HG02852 (cell line): ENCODE data around the gene ADAMTS12.
"Not testable (repeated sequence)": the region's sequence is repeated elsewhere in the genome, so short reads cannot be mapped to it uniquely, and the experiment has no call there.

ENCODE experiments used
- ATAC-seq: cut with Tn5 transposase; IDR thresholded peaks from one replicate; pipeline ENCODE4 v1.9.1; 2021; ENCODE audit warnings: mild to moderate bottlenecking, moderate library complexity; ENCODE audit not compliant: unreplicated experiment

The ADAMTS12 gene

DNA sequence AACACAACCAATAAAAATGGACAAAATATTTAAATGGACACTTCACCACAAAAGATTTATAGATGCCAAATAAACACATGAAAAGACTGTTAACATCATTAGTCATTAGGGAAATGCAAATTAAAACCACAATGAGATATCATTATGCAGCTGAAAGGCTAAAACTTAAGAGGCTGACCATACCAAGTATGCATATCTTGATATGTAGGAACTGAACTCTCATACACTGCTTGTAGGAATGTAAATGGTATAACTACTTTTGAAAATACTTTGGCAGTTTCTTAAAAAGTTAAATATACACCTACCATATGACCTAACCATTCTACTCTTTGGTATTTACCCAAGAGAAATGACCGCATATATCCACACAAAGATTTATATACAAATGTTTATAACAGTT, 13.6 kb upstream of the ADAMTS12 start:
- ATAC-seq = no peak

DNA sequence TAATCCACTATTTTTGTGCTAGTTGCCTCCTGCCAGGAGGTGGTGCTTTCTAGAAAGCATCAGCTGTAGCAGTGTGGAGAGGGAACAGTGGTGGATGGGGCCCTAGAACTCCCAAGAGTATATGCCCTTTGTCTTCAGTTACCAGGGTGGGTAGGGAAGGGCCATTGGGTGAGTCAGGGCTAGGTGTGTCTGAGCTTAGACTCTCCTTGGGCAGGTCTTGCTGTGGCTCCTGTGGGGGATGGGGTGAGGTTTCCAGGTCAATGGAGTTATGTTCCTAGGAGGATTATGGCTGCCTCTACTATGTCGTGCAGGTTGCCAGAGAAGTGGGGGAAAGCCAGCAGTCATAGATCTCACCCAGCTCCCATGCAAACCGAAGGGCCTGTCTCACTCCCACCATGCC, 11.3 kb upstream of the ADAMTS12 start:
- ATAC-seq = no peak

DNA sequence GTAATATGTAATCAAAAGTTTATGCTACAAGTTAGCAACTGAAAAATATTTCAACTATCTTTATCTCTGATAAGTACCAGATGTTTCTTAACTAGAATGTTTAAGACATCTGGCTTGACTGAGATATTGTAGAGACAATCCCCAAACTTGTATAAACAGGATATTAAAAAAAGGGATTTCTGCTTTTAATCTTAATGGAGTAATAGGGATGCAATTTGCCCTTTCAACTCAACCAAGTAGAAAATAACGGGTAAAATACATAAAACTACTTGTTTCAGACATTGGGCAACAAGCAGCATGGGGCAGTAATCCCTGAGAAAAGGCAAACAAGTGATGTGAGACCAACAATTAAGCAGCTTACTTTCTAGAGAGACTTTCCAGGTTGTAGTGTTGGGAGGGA, 9.4 kb upstream of the ADAMTS12 start:
- no peak for ATAC-seq

DNA sequence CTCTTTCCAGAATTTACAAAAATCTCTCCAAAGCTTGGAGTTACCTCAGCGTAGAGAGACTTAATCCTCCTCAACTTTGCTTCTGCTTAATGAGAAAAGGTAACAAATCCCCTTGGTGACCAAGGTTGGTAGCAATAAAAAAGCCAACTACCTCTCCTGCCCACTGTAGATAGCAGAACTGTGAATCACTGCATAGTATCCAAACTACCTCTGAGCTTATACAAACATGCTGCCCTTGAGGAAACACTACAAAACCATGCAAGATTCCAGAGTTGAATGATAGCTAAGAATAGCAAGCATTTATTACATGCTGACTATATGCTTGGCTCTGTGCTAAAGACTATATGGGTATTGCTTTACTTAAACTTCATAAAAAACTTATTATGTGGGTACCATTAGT, 2.8 kb upstream of the ADAMTS12 start:
- ATAC-seq = no peak

DNA sequence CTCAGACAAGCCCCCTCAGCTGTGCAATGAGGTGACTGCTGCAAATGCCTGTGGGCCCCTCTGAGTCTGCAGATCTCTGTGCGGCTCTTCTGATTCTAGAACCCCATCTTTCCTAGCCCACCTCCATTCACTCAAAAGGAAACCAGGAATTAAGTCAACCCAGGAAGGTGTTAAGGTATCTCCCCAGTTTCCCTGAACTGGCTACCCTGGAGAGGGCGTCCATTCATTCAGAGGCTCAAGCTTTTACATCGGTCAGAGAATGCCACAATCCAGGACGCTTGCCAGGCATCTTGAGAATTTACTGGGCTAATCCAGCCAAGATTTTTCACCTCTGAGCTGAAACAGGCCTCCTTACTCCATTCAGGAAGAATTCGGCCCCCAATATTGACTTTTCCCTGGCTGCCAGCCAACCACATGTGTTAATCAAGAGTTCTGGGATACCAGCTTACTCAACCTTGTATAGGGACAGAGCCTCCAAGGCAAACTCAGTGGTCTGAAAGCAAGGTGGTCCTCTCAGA, 889 bp upstream of the ADAMTS12 start:
- no peak for ATAC-seq

DNA sequence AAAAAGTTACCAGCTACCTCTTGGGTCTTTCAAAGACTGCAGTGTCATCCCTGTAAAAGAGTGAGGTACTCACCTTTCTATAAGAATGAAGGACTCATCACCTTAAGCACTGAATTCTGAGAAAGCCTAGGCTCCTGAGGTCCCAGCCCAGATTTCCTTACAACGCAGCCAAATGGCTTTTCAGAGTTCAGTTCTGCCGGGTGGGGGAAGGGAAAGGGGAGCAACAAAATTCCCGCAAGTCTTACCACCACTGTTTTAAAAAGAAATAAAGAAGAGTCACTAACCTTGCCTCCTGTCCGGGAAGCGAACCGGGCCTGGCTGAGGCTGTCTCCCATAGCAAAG, 373 bp downstream of the ADAMTS12 start:
- ATAC-seq = peak; percentile 5

DNA sequence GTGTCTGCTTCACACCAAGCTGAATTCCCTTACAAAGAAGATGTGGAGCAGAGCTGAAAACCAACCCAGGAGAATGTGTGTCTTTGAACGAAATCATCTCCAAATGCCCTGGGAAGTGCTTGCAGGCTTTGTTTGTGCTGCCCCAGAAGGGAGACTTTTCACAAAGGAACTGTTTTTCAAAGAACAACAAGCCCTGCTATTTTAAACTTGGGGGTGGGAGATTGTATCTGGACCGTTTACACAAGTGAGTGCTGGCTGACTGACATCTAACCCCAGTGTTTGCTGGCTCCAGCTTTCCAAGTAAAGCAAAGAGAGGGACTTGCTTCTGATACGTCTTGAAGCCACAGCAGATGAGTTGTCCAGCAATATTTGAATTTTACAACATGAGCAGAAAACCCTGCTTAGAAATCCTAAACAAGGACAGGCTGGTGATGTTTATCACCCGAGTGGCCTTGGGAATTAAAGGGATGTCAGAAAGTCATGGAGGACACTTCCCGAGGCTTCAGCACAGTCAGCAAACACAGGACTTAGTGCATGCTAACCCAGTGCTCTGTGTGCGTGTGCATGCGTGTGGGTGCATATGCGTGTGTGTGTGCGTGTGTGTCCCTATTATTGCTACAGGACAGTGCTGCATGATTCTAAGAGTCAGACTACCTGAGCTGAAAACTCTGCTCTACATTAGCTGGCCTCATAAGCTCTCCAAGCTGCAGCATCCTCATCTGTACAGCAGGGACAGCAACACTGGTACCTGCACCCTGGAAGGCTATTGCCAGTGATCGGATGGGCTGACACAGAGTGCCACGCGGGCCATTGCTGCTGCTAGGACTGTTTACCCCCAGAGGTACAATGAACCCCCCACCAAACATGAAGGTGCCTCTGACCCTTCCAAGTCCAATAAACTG, 1.4 kb downstream of the ADAMTS12 start:
- ATAC-seq = peak; percentile 50

DNA sequence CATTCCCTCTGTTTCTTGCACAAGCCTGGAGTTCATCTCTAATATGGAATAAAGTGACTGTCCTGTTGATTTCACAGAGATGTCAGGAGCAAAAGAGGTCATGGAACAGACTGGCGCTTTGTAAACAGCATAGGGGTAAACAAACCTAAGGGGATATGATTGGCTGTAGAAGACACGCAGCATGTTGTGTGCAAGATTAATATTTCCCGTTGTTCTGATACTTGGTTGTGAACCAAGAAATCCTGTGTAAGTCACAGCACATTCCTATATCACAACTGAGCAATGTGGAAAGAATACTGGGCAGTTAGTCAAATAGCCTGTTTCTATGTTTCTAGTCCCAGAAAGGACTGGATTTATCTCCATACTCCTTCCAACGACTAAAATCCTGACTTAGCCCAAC, 3.2 kb downstream of the ADAMTS12 start:
- no peak for ATAC-seq

DNA sequence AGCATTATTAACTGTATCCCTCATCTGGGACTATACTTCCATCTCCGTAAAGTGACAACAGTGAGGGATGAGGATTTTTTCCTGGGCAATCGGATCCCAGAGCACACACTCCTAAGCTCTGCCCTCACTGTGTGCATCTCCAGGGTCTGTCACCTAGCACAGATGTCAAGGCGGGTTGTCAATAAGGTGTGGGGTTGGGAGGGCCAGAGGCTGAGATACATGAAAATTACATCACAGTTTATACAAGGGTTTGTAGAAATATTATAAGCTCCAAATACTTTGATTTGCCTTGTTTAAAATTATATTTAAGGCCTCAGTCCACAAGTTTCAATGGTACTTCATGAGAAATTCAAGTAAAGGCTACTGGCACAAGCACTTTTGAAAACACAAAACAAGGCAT, 4.5 kb downstream of the ADAMTS12 start:
- no peak for ATAC-seq

DNA sequence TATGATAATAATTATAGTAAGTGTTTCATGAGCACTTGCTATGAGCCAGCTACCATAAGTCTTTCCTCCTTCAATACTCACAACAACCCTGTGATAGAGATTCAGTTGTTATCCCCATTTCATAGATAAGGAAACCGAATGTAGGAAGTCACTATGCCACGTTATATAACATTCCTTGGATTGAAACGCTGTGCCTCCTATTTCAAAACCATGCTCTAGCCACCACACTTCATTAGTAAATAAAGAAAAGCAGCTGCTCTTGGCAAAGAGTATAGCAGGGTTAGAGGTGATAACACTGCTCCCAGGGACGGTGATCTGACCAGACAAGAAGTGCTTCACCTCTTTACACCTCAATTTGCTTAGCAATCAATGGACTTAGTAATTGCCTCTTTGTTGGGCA, 5.5 kb downstream of the ADAMTS12 start:
- no peak for ATAC-seq

DNA sequence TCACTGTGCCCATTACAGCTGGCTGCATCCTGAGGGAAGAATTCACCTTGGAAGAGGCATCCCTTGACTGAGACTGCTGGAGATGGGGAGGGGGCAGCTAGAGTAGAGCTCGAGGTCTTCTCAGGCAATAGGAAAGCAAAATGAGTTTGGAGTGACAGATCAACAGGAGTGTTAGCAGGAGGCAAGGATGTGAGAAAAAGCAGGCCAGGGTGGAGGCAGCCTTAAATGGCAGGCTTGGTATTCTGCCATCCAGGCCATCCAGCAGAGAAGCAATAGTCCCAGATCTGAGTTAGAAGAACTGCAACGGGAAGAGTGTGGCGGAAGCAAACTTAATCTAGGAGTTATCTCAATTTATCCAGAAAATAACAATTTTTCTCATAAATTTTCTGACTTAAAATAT, 6.1 kb downstream of the ADAMTS12 start:
- no peak for ATAC-seq

DNA sequence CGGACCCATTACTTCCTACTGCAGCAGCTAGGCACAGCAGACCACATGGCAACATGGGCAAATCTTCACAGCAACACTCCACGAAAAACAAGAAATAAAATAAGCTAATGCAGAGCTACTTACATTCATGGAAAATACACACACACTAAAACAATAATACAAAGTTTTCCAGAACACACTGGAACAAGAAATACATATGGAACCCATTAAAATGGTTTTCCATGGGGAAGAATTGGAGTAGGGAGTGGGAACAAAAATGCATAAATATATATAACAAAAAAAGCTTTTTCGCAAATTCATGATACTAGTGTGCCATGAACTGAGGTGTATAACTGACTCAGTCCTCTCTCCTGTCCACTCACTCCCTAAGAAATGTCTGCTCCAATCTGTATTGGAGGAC, 8.3 kb downstream of the ADAMTS12 start:
- ATAC-seq = no peak

DNA sequence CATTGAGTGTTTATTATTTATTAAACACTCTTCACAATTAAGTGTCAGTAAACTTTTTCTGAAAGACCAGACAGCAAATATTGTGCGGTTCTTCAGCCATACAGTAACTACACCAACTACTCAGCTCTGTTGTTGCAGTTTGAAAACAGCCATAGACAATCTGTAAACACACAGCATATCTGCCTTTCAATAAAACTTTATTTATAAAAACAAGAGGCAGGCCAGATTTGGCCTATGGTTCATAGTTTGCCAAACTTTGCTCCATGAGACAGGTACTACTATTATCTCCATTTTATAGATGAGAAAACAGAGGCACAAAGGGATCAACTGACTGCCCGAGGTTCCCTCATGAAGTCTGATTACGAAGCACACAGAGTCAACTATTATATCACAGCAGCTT, 11.5 kb downstream of the ADAMTS12 start:
- no peak for ATAC-seq

DNA sequence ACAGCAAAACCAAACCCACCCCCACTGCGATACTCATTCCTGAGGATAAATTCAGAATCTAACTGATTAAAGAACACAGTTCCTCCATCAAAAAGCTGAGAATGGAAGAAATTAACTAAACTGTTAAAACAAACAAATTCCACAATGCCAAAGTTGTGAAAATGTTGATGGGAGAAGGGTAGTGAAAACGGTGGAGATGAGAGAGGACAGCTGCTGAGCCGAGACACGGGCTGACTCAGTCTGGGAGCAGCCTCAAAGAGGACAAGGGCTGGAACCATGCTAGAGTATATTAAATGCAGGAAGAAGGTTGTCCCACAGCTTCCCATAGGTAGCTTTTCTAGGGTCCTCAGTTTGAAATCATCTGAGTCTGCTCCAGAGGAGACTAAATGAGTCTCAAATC, 14.3 kb downstream of the ADAMTS12 start:
- no peak for ATAC-seq

DNA sequence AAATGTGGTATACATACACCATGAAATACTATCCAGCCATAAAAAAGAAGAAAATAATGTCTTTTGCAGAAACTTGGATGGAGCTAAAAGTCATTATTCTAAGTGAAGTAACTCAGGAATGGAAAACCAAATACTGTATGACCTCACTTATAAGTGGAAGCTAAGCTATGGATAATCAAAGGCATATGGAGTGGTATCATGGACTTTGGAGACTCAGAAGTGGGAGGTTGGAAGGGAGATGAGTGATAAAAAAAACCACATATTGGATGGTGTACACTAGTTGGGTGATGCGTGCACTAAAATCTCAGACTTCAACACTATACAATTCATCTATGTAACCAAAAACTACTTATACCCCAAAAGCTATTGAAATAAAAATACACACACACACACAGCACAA, 24.5 kb downstream of the ADAMTS12 start:
- ATAC-seq = no peak

DNA sequence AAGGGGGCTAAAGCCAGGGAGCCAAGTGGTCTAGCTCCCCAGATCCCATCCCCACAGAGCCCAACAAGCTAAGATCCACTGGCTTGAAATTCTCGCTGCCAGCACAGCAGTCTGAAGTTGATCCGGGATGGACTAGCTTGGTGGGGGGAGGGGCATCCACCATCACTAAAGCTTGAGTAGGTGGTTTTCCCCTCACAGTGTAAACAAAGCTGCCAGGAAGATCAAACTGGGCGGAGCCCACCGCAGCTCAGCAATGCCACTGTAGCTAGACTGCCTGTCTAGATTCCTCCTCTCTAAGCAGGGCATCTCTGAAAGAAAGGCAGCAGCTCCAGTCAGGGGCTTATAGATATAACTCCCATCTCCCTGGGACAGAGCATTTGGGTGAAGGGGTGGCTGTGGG, 32.6 kb downstream of the ADAMTS12 start:
- not testable (repeated sequence) for ATAC-seq

DNA sequence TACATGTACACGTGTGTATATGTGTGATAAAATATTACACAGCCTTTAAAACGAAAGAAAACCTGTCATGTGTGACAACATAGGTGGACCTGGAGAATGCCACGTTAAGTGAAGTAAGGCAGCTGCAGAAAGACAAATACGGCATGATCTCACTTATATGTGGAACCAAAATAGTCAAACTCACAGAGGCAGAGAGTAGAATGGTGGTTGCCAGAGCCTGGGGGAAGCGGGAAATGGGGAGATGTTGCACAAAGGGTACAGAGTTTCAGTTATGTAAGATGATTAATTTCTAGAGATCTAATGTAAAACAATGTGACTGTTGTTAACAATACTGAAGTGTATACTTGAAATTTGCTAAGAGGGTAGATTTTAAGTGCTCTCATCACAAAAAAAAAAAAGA, 34.8 kb downstream of the ADAMTS12 start:
- peak; percentile 90 for ATAC-seq

DNA sequence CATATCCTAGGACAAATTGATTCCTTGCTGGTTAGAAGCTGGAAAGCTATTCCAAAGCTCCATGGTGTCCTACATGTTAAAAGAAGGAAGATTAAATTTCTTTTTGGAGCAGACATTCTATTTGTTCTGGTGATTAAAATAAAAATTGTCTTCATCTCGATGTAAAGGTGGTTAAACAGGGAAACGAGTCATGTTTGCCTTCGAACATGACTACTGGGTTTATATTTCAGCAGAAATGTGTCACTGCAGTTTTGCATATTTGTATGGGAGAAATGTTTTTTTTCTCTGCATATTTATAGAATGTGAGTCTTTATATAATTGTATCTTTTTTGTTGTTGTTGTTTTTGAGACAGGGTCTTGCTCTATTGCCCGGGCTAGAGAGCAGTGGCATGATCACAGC, 36.4 kb downstream of the ADAMTS12 start:
- no peak for ATAC-seq

DNA sequence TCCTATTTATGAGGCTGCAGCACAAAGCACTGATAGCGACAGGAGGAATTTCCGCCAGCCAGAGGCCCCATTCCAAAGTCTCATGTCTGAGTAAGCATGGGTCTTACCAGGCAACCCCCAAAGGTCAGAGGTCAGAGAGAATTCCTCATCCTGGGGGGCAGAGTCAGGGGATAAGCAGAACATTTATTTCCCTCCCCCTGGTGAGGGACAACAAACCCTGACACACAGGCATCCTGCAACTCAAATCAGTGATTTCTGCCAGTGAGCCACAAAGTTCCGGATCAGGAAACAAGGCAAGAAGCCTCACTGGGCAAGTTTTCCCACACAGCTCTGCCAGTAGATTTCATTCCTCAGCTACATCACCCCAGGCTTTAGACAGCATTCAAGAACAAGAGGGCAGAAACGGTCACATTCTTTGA, 37.0 kb downstream of the ADAMTS12 start:
- no peak for ATAC-seq

DNA sequence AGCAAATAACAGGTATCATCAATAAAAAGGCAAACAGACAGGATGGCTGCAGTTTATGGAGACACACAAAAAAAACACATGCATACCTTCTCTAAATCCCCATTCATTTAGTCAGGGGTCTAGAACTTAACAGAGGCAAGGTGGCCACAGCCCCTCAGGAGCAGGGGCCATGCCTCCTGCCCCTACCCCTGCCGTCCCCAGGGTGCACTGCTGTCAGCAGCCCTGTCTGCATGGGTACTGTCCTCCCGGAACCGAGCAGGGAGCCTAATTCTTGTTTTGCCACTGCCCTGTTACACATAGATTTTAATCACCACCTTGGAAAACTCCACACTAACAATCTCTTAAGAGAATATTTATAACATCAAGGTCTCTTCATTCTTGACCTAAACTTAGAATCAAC, 39.0 kb downstream of the ADAMTS12 start:
- no peak for ATAC-seq

DNA sequence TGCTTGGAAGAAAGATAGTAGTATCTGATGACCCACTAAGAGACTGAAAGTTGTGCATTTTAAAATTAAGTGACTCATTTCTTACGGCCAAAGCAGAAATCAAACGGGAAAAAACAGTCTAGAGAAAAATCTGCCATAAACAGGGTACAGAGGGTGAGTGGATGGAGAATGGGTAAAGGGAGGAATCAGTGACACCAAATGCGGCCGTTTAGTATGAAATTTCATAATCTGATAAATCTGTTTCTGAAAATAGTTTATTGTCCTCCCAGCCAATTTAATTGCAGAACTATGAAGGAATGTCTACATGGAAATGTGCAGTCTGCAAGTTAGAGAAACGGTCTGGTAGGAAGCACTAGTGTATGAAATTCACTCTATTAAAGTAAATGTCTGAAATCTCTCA, 39.5 kb downstream of the ADAMTS12 start:
- ATAC-seq = no peak

DNA sequence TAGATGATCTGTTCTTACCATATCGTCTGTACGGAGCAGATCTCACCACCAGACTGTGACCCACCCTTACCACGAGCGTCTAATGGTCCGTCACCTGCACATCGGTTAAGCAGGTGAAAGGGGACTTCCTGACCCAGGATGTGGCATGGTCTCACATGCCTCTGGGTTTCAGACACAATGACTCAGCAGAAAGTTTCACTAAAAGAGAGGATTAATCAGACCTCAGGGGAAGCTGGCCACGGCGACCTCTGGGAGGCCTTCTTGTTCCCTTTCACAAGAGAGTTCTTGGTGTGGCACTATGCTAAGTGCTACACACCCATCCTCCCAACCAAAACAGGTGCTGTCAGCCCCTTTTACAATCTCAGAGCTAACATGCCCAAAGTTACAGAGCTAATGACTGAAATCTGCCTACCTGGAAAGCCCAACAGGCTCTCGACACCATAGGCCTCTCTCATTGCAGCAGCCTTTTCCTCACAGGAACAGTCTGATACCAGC, 41.6 kb downstream of the ADAMTS12 start:
- ATAC-seq = peak; percentile 94

DNA sequence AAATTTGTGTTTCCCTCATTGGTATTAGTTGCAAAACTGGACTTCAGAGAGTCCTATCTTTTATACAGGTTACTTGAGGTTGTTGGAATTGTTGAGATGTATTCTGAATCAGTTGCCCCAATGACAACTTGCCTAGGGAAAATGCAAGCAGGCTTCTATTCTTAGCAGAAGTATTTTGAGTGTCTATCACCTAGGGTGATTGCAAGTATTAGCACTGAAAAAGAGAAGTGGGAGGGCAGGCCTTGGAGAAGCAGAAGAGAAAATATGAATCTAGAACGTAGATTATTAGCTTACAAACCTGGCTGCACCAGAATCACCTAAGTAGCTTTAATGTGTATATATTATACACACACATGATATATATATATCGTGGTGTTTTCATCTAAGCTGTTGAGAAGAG, 43.2 kb downstream of the ADAMTS12 start:
- ATAC-seq = peak; percentile 34
